Measurements from ENCODE around the gene UCMA.

DNA sequence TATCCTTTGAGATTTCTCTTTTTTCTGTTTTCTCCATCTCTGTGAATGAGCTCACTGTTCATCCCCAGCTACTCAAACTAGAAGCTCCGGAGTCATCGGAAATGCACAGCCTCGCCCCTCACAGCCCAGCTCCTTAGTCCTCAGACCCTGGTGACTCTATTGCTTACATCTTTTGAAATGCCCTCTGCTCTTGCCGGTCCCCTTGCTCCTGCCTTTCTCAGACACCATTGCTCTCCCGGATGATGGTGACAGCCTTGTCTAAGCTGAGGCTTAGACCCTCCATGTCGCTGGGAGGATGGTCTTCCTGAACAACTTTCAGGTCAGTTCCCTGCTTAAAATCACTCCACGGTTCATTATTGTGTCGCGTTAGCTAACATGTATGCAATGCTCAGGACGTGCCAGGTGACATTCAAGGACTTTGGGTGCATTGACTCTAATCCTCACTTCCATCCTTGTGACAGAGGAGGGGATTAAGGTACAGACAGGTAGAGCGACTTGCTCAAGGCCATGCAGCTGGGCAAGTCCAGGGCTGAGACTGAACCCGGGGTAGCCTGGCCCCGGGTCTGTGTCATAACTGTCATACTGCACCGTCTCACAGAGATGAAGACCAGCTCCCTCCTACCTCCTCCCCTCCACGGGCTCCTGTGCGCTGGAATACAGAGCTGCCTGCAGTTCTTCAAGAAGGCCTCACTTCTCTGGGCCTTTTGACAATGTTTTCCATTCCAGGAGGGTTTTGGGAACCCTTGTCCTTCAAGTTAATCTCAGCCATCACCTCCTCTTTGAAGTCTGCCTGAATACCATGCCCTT is 4.3 kb upstream of the UCMA start:
- TF ChIP-seq, protein P1, sequence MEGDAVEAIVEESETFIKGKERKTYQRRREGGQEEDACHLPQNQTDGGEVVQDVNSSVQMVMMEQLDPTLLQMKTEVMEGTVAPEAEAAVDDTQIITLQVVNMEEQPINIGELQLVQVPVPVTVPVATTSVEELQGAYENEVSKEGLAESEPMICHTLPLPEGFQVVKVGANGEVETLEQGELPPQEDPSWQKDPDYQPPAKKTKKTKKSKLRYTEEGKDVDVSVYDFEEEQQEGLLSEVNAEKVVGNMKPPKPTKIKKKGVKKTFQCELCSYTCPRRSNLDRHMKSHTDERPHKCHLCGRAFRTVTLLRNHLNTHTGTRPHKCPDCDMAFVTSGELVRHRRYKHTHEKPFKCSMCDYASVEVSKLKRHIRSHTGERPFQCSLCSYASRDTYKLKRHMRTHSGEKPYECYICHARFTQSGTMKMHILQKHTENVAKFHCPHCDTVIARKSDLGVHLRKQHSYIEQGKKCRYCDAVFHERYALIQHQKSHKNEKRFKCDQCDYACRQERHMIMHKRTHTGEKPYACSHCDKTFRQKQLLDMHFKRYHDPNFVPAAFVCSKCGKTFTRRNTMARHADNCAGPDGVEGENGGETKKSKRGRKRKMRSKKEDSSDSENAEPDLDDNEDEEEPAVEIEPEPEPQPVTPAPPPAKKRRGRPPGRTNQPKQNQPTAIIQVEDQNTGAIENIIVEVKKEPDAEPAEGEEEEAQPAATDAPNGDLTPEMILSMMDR (IDR thresholded peaks at IDR 0.05) = no peak
- TF ChIP-seq EP300 (IDR thresholded peaks at IDR 0.05; ENCODE audit: low read depth) (no peak), POLR2A (IDR thresholded peaks at IDR 0.05) (no peak)
